ENCODE data around the gene IGSF21.

- TF ChIP-seq CTCF (IDR thresholded peaks at IDR 0.05; ENCODE audit: control extremely low read depth in 1 of 3, insufficient read depth in 1 of 3, low read depth in 1 of 3, low read length in 3 of 3) (no peak), GABPA (IDR thresholded peaks at IDR 0.05; ENCODE audit: borderline replicate concordance, insufficient read depth, low read length) (no peak), BACH1 (IDR thresholded peaks at IDR 0.05; ENCODE audit: low read length) (no peak)
Measured at GRCh38 chr1:18292531-18292930, 184.9 kb downstream of the IGSF21 start.
